Central memory CD8-positive, alpha-beta T cell (primary cell): ENCODE measurements around the gene PIR.

Experiments
- ATAC-seq: fragments of 150-1000 bp; cut with Tn5 transposase; replicated peaks from 2 replicates; pipeline ENCODE4 v1.10.0; 2022; ENCODE audit warnings: mild to moderate bottlenecking, moderate FRiP score, moderate number of reproducible peaks; ENCODE audit not compliant: poor library complexity, severe bottlenecking; ENCODE audit errors: extremely low read depth
- DNase-seq, 2 donors: peaks; one replicate each; pipeline ENCODE4 v3.0.0; 2021; ENCODE audit warnings: low spot score in 2 of 2
- H3K27ac Mint-ChIP-seq: one replicate; pipeline ENCODE4 v1.8.0; 2022; ENCODE audit warnings: low read depth, mild to moderate bottlenecking, moderate library complexity, mixed read lengths
- H3K27me3 Mint-ChIP-seq: one replicate; pipeline ENCODE4 v1.8.0; 2022; ENCODE audit warnings: mixed read lengths
- H3K36me3 Mint-ChIP-seq: one replicate; pipeline ENCODE4 v1.8.0; 2022; ENCODE audit warnings: mild to moderate bottlenecking, moderate library complexity, mixed read lengths; ENCODE audit not compliant: insufficient read depth
- H3K4me1 Mint-ChIP-seq: one replicate; pipeline ENCODE4 v1.8.0; 2022; ENCODE audit warnings: mixed read lengths
- H3K4me3 Mint-ChIP-seq: one replicate; pipeline ENCODE4 v1.8.0; 2022; ENCODE audit warnings: mild to moderate bottlenecking, moderate library complexity, mixed read lengths
- H3K9me3 Mint-ChIP-seq: one replicate; pipeline ENCODE4 v1.8.0; 2022; ENCODE audit warnings: mixed read lengths

The PIR gene

DNA sequence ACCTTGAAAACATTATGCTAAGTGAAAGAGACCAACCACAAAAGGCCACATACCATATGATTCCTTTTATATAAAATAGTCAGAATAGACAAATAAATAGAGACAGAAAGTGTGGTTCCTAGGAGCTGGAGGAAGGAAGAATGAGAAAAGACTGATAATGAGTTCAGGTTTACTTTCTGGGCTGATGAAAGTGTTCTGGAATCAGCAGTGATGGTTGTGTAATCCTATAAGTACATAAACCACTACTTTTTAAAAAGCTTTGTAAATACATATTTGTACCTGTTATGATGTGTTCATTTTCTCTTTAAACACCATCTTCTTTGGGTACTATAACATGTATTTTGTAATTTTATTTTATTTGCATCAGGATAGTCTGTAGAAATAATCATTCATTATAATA lies 20.6 kb downstream of the PIR start:
- Mint-ChIP-seq H3K9me3 (no peaks in the 10 kb centered on the region), H3K4me3 (no peak overlapping the region), H3K27me3 (peaks cover 10% of the 10 kb centered on the region), H3K36me3 (no peaks in the 10 kb centered on the region), H3K27ac (no peak overlapping the region), H3K4me1 (no peaks in the 10 kb centered on the region)
- DNase-seq (no peak), ATAC-seq (no peak)

DNA sequence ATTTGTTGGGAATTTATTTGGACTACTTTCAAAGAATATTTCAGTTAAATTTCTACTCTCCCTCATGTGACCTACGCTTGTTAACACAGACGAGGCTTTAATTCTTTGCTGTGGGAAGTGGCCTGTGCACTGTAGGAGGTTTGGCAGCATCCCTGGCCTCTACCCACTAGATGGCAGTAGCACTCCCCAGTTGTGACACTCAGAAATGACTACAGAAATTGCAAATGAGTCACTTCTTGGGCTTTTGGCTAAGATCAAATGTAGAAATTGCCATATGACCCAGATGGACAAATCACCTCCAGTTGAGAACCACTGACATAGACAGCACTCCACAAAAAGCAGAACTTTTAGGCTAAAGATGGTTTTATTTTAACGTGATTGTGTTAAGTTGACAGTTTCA lies 22.1 kb downstream of the PIR start:
- Mint-ChIP-seq H3K4me1 (no peaks in the 10 kb centered on the region), H3K27ac (no peak overlapping the region), H3K4me3 (no peak overlapping the region), H3K27me3 (peaks cover 10% of the 10 kb centered on the region), H3K36me3 (no peaks in the 10 kb centered on the region), H3K9me3 (no peaks in the 10 kb centered on the region)
- ATAC-seq (no peak), DNase-seq (peak; percentile 10 to 14)

DNA sequence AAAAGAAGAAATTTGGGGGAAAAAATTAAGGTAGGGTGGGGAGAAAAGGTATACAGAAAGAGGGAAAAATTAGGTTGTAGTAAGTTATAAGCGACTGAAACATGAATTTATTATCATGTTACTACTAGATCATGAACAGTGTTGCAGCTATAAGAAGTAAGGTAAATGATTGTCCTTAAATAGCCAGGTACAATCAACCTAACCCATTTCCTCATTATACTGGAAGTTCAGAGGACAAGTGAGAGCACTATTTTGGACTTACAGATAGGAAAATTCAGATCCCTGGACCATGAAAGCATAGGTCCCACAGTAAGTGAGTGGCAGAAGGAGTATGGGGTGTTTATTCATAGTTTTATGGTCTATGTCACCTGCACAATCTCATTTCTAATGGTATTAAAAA lies 23.5 kb downstream of the PIR start:
- peaks cover 6% of the 10 kb centered on the region for H3K27me3 Mint-ChIP-seq
- ATAC-seq: no peak

DNA sequence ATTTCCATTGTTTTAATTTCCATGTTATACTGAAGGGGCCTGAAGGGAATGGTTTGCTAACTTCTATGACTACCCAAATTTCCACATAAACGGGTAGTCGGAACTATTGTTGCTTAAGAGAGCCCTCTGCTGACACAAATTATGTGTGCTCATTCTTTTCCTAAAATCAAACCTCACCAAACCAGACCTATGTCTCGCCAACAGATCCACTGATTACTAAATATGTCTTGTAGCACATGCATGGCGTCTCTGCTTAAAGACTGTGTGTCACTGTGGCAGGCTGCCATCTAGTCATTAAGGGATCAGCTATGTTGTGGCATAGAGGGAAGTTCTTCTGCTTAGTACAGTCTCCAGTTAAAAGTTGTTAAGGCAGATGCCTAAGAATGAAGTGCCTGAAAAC lies 25.1 kb downstream of the PIR start:
- Mint-ChIP-seq H3K4me1 (no peaks in the 10 kb centered on the region), H3K27me3 (no peaks in the 10 kb centered on the region), H3K27ac (no peak overlapping the region), H3K36me3 (no peaks in the 10 kb centered on the region), H3K9me3 (no peaks in the 10 kb centered on the region), H3K4me3 (no peak overlapping the region)
- DNase-seq: no peak
- ATAC-seq: no peak

More for the DNA sequence above, 23.5 kb downstream of the PIR start:
- H3K4me1 Mint-ChIP-seq: no peaks in the 10 kb centered on the region
- no peaks in the 10 kb centered on the region for H3K36me3 Mint-ChIP-seq
- no peaks in the 10 kb centered on the region for H3K9me3 Mint-ChIP-seq
- H3K4me3 Mint-ChIP-seq: no peak overlapping the region
- no peak overlapping the region for H3K27ac Mint-ChIP-seq
- DNase-seq: no peak

DNA sequence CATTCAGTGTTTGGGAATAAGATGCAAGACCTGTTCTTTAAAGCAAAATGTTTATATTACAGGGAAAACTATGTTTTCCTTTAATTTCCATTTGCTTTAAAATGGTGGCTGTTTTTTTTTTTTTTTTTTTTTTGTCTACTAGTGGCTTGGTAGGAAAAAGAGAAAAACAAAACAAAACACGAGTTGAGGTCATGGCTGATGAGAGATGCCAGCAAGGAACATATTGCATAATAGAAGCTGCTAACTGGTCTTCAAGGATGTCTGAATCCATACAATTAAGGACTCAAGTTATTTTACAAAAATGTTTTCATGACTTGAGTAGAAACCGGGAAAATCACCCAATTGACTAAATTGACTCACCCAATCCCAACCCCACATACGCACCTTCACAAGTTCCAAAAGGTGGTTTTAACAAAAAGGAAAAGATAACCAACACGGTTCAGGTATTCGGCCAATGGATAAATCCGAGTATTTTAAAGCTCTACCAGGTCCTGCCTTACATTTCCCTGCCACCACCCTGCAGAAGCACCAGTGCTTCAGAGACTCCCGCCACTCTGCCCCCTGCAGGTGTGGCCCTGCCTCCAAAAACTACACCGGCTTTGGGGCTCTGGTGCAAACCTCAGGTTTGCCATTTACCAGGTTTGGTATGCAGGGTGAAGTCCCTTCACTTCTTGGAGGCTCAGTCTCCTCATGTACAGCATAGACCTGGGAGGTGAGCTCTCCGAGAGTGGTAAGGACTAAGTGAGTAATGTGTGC lies 27.1 kb downstream of the PIR start:
- Mint-ChIP-seq H3K27ac (no peak overlapping the region), H3K27me3 (no peaks in the 10 kb centered on the region), H3K36me3 (no peaks in the 10 kb centered on the region), H3K4me1 (no peaks in the 10 kb centered on the region), H3K9me3 (no peaks in the 10 kb centered on the region), H3K4me3 (no peak overlapping the region)
- ATAC-seq: no peak
- DNase-seq: no peak

DNA sequence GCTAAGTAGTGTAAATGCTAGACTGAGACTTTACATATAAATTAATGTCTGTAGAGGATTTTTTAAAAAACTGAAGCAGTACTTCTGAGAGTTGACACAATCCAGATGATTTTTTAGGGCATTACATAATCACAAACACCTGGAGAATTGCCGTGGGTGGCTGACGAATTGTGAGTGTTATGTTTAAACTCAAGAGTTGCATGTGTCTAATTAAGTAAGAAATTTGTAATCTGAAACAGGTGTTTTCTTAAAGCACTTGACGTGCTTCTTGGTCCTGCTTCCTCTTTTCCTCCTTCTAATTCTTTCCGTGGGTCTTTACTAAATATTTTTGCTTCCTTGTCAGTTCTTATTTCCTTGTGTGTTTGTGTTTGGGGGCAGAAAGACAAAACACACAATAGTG lies 27.8 kb downstream of the PIR start:
- ATAC-seq: no peak
- Mint-ChIP-seq H3K27me3 (no peaks in the 10 kb centered on the region), H3K4me1 (no peaks in the 10 kb centered on the region), H3K27ac (no peak overlapping the region), H3K4me3 (no peak overlapping the region), H3K9me3 (no peaks in the 10 kb centered on the region), H3K36me3 (no peaks in the 10 kb centered on the region)
- no peak for DNase-seq

DNA sequence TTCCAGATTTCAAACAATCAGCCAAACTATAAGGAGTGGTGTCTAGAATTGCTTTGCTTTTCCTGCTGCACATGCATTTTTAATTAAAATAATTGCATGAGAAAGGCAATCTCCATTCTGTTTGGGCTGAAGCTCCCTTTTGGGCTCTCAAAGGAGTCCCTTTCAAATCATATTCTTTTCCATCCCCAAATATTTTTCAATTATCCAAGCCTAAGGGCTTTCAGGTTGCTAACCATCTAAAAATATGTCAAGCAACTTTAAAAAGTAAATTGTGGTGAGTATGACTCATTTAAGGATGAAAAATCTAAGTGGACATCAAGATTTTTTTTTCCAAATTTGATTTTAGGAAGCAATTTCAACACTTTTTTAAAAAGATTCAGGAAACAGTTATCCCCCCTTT lies 28.4 kb downstream of the PIR start:
- H3K9me3 Mint-ChIP-seq: no peaks in the 10 kb centered on the region
- H3K36me3 Mint-ChIP-seq: no peaks in the 10 kb centered on the region
- no peaks in the 10 kb centered on the region for H3K4me1 Mint-ChIP-seq
- DNase-seq (no peak), ATAC-seq (no peak)
- no peak overlapping the region for H3K4me3 Mint-ChIP-seq
- H3K27me3 Mint-ChIP-seq: no peaks in the 10 kb centered on the region
- no peak overlapping the region for H3K27ac Mint-ChIP-seq

DNA sequence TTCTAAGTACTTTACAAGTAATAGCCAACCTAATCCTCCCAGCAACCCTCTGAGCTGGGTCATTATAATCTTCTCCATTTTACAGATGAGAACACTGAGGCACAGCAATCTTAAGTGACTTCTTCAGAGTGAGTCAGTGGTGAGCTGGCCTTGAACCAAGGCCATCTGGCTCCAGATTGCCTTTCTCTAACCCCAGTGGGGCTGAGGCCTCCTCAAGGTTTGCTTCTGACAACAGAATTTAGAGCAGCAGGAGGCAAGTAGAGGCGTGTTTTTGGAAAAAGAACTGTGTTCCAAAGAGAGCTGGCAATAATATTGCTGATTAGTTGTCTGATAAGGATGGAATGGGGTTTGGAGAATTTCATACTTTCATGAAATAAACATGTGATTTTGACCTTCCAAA lies 41.2 kb downstream of the PIR start:
- H3K27me3 Mint-ChIP-seq: no peaks in the 10 kb centered on the region
- H3K4me1 Mint-ChIP-seq: no peaks in the 10 kb centered on the region
- H3K4me3 Mint-ChIP-seq: no peak overlapping the region
- H3K9me3 Mint-ChIP-seq: no peaks in the 10 kb centered on the region
- H3K27ac Mint-ChIP-seq: no peak overlapping the region
- ATAC-seq: no peak
- H3K36me3 Mint-ChIP-seq: no peaks in the 10 kb centered on the region
- DNase-seq: no peak

DNA sequence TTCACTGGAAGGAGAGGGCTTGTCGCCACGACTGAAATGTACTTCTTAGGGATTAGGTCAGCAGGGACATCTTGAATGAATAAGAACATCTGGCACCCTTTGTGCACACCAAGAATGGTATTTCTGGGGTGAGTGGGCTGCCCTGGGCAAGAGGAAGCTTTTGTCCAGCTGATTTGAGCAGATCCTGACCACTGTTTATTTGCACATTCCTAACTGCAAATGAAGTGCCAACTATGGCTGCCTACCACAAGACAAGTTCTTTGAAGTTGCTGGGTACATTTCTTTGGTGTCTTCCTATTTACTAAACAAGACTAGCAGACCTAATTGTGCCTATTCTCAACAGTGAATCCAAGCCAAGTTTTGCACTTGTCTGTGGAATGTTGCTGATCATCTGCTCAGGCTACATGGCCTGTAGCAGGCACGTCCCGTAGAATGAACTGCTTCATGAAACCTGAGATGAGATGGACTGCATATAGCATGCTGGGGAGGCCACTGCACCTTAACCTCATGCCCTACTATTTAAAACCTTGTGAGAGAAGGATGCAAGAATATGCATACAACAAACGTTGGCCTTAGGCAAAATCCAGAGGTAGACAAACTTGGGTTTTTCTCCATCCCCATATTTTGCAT lies 45.0 kb downstream of the PIR start:
- Mint-ChIP-seq H3K27me3 (no peaks in the 10 kb centered on the region), H3K27ac (no peak overlapping the region), H3K36me3 (no peaks in the 10 kb centered on the region), H3K4me1 (no peaks in the 10 kb centered on the region), H3K4me3 (no peak overlapping the region), H3K9me3 (no peaks in the 10 kb centered on the region)
- no peak for DNase-seq
- no peak for ATAC-seq

DNA sequence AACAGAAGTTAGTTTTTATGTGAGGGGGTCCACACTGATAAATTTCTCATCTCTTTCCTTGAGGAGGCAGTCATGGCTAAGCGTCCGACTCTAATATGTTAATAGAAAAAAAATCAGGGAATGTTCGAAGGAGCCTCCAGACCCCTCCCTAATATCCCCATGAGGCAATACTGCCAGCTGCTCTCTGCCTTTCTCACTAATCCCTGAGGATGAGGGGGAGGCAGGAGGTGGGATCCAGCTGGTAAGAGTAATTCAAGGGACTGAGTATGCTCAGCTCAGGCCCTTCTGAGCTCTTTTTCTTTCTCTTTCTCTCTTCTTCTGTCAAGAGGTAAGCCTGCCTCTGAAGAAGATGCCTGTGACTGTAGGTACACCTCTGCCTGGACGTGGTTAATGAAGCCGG lies 51.7 kb downstream of the PIR start:
- no peaks in the 10 kb centered on the region for H3K4me1 Mint-ChIP-seq
- no peak for ATAC-seq
- no peak for DNase-seq

DNA sequence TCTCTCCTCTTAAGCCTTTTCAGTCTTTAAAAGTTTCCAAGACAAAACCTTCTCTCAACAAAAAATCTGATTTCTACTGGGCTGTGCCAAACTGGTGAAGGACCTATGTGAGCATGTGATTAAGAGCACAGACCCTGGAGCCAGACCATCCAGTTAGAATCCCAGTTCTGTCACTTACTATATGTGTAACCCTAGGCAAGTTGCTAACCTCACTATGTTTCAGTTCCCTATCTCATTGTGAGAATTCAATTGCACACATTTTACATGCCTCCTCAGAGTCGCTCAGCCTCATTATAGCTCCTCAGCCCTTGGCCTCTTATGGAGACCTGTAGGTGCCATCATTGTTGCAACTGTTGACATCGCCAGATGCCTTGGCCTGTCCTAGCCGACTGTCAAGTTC lies 54.8 kb downstream of the PIR start:
- Mint-ChIP-seq H3K4me3 (no peak overlapping the region), H3K4me1 (no peaks in the 10 kb centered on the region), H3K27me3 (peaks cover 25% of the 10 kb centered on the region), H3K27ac (no peak overlapping the region), H3K9me3 (peaks cover 1% of the 10 kb centered on the region), H3K36me3 (no peaks in the 10 kb centered on the region)
- DNase-seq (no peak), ATAC-seq (no peak)

More for the DNA sequence above, 51.7 kb downstream of the PIR start:
- Mint-ChIP-seq H3K9me3 (no peaks in the 10 kb centered on the region), H3K27ac (no peak overlapping the region), H3K4me3 (no peak overlapping the region), H3K36me3 (no peaks in the 10 kb centered on the region), H3K27me3 (peaks cover 17% of the 10 kb centered on the region)

DNA sequence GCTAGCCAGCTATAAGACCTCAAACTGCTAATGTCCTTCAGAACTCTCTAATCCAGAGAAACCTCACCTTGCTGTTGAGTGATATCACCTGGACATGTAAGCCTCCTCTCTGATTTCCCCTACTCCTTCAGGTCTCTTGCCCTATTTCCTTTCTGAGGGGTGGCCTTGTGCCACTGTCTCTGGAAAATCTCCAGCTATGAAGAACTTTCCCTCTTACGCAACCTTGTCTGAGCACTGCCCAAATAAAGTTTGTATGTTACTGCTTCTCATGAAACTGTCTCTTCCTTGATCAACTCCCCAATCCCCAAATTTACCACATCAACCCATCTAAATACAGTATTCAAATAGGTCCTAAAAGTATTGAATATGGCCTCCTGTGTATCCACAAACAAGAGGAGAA lies 55.4 kb downstream of the PIR start:
- Mint-ChIP-seq H3K9me3 (peaks cover 5% of the 10 kb centered on the region), H3K4me1 (no peaks in the 10 kb centered on the region), H3K27me3 (peaks cover 31% of the 10 kb centered on the region), H3K36me3 (no peaks in the 10 kb centered on the region), H3K27ac (no peak overlapping the region), H3K4me3 (no peak overlapping the region)
- ATAC-seq (no peak), DNase-seq (no peak)

DNA sequence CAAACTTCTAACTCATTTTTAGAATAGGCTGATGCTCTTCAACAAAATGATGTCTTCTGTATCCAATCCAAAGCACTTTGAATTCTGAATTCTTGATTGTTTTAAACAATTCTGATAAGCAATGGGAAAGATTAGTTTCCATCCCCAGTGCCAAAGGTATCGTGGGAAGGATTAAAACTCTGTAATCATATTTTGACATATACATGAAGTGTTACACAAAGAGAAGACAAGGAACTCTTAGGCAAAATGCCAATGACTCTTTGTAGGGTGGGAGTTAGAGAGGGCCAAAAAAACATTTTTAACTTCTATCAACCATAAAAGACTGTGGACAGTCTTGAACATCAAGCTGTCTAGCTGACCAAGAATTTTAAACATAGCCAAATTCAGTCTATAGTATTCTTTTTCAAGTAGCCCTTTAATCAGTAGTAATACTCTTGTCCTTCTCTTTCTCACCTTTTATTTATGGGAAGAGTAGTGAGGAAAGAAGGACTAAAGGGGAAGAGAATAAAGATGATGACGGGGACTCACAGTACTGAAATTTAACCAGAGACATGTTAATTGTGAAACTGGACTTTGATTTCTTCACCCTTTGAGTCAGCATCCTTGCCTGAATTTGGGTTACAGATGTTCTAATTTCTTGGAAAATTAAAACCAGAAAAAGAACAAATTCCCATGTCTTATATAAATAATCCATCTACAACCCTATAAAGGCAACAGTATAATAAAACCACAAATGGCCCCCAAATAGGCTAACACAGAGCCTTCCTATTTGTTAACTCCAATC lies 57.1 kb downstream of the PIR start:
- no peak for DNase-seq
- Mint-ChIP-seq H3K27ac (no peak overlapping the region), H3K9me3 (peaks cover 5% of the 10 kb centered on the region), H3K36me3 (no peaks in the 10 kb centered on the region), H3K4me1 (no peaks in the 10 kb centered on the region), H3K27me3 (peaks cover 45% of the 10 kb centered on the region), H3K4me3 (no peak overlapping the region)
- ATAC-seq: no peak
